GM20000 (cell line): Measurements from ENCODE around the gene MYOCOS.

ENCODE experiments used
- DNase-seq: peaks from one replicate; pipeline ENCODE4 v3.0.0; 2012; ENCODE audit warnings: low spot score
- TF ChIP-seq, protein P1 (sequence below): IDR thresholded peaks from 2 replicates; pipeline ENCODE4 v1.5.1; 2012; ENCODE audit warnings: mild to moderate bottlenecking, control low read depth; ENCODE audit errors: extremely low read depth, missing control alignments

Gene MYOCOS, protein sequence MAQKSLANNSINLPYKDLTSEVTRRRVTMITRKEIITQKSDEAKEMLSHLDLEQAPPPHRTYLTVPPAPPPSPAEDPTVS

DNA sequence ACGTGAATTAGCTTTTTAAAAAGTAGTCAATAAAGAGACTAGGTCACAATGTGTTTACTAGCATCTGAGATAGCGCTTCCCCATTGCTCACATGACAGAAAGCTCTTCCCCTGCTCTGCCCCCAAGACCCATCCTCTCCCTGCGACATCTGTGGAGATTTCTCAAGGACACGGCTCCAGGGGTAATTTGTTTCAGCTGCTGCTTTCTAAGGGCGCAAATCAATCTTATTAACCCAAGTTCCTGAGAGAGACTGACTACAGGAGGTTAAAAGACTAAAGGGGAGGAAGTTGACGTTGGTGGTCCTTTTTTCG, at the start of gene MYOCOS:
Gene MYOCOS (plus strand): TSS at position 92 of the 311 bp plus-strand sequence. CDS start 1,641 bp downstream, outside the sequence.
- TF ChIP-seq, protein P1, sequence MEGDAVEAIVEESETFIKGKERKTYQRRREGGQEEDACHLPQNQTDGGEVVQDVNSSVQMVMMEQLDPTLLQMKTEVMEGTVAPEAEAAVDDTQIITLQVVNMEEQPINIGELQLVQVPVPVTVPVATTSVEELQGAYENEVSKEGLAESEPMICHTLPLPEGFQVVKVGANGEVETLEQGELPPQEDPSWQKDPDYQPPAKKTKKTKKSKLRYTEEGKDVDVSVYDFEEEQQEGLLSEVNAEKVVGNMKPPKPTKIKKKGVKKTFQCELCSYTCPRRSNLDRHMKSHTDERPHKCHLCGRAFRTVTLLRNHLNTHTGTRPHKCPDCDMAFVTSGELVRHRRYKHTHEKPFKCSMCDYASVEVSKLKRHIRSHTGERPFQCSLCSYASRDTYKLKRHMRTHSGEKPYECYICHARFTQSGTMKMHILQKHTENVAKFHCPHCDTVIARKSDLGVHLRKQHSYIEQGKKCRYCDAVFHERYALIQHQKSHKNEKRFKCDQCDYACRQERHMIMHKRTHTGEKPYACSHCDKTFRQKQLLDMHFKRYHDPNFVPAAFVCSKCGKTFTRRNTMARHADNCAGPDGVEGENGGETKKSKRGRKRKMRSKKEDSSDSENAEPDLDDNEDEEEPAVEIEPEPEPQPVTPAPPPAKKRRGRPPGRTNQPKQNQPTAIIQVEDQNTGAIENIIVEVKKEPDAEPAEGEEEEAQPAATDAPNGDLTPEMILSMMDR = no peak

DNA sequence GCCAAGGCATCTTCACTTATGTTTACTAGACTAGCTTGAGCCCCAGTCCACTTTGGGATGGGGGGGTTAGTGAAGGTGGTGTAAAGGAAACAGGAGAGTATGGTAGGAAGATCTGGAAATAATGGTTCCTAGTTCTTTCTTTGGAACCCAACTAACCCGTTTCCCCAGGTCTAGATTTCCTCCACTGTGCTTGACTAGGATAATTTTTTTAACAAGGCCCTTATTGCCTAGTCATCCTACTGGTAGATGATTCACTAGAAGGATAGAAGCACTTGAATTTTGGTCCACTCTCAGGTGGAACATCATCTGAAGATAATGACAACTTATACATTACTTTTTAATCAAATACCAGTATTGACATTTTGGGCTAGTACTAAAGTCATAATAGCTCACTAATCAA, 45.9 kb upstream of the MYOCOS start:
- TF ChIP-seq, protein P1 = no peak
- no peak for DNase-seq

More for the DNA sequence above, at the start of gene MYOCOS:
- DNase-seq = no peak

DNA sequence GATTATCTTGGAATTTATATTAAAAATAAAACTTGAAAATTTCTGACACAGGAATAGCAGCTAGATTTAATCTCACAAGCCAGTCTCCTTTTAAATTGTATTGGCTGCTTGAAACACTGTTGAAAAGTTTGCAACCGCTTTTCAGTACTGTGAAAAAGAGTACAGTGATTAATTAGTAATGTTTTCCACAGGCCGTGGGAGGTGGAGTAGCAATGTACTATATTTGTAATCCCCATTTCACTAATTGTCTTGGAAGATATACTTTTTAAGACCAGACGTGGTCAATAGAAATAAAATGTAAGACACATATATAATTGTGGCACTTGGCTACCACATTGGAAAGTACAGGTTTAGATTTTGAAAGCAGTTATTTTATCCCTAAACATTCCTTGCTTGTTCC, 40.8 kb upstream of the MYOCOS start:
- TF ChIP-seq, protein P1 = no peak
- no peak for DNase-seq

DNA sequence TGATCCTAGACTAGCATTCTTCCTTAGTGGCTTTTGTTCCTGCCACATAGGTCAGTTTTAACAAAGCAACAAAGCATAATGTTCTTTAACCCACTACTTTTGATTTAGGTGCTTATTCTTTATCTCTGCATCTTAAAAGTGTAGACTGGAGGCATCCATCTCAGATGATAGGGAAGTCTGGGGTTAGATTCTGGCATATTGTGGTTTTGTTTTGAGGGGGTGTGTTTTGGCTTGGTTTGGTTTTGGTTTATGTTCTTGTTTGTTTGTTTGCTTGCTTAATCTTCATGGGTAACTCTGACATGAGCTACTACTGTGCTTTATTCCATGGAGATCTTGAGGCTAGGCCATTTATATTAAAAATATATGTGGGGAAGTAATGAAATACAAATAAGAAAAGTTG, 40.3 kb upstream of the MYOCOS start:
- DNase-seq = no peak
- TF ChIP-seq, protein P1 = no peak

DNA sequence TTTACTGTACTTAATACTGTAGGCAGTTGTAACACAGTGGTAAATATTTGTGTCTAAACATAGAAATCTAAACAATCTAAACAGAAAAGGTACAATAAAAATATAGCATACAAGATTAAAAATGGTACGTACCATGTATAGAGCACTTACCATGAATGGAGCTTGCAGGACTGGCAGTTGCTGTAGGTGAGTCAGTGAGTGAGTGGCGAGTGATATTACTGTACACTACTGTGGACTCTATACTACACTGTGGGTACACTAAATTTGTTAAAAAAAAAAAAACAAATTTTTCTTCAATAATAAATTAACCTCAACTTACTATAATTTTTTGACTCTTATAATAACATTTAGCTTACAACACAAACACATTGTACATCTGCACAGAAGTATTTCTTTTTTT, 39.5 kb upstream of the MYOCOS start:
- no peak for DNase-seq
- TF ChIP-seq, protein P1 = no peak

DNA sequence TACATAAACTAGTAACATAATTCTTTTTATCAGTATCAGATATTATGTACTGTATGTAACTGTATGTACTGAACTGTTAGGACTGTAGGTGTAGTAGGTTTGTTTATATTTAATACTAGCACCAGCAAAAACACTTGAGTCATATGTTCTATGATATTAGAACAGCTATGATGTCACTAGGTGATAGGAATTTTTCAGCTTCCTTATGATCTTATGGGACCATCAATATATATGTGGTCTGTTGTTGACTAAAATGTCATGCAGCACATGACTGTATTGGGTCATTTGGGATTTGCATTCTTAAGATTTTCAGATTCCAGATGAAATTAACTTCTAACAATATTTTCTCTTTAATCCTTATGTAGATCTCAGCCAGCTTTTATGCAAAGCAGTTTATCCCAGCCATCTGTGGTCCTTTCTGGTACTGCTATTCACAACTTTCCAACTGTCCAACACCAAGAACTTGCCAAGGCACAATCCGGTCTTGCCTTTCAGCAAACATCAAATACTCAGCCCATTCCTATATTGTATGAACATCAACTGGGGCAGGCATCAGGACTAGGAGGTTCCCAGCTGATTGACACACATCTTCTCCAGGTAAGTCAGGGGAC, 38.3 kb upstream of the MYOCOS start:
- TF ChIP-seq, protein P1 = no peak
- no peak for DNase-seq

DNA sequence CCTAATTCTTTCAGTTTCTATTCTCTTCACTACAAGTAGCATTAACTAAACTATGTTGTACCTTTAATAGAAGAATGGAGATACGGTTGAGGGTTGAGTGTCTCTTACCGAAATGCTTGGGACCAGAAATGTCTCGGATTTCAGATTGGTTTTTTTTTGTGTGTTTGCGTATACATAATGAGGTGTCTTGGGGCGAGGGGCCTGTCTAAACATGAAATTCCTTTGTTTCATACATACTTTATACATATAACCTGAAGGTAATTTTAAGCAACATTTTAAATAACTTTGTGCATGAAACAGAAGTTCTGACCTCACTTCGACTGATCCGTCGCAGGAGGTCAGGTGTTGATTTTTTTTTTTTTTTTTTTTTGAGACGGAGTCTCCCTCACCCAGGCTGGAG, 36.3 kb upstream of the MYOCOS start:
- DNase-seq = no peak
- TF ChIP-seq, protein P1 = no peak
